T47D (cell line): ENCODE data around the gene CDX1.

Experiments
- DNase-seq, 2 experiments: peaks; one replicate each; pipeline versions ENCODE4 v3.0.0 to v3.0.0-alpha.2; 2011 to 2012; ENCODE audit warnings: low read depth in 1 of 2, low spot score in 1 of 2
- JUND ChIP-seq: IDR thresholded peaks from 2 replicates; pipeline ENCODE4 v1.6.1; 2012; ENCODE audit warnings: low read depth
- in situ Hi-C: cut with HindIII; loops from 2 replicates; pipeline ENCODE4 v1.10.0; 2016; ENCODE audit warnings: low sequenced_read_pairs, low pct_unique_long_range_greater_than_20kb

Gene CDX1

DNA sequence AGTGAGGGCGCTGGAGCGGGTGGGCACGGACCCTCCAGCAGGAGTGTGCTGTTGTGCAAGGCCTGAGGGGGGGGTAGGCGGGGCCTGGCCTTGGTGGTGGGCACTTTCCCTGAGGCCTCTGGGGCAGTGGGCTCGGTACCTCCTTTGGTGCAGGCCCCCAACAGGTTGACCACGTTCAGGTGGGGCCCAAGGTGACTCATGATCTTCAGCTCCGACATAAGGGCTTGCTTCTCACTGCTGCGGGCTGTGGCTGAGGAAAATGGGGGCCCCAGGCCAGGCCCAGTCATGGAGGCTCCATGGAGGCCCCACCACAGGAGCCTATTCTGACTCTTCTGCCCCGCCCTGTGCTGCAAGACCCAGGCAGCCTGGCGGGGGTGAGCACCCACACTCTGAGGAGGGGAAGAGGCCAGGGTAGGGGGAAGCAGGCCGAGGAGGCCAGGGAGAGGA lies 42.4 kb upstream of the CDX1 start:
- no peak for TF ChIP-seq JUND
- no peak for DNase-seq
- in situ Hi-C loops, result no loop called here

DNA sequence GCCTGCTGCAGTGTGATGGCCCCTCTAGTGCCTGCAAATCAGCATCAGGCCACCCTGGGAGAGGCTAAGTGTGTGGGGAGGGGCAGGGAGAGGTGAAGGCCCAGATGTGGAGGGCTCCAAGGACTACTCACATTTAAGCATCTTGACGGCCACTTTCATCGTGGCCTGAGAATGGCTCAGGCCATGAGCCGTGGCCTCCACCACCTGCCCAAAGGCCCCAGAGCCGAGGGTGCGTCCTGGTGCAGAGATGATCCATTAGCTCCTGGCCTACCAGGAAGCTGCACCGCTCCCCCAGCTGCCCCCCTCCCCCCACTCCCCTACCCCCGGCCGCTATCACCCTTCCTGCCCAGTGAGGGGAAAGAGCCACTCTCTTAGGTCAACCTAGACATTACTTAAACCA lies 42.0 kb upstream of the CDX1 start:
- in situ Hi-C loops, result no loop called here
- TF ChIP-seq JUND, result no peak
- DNase-seq, result no peak

DNA sequence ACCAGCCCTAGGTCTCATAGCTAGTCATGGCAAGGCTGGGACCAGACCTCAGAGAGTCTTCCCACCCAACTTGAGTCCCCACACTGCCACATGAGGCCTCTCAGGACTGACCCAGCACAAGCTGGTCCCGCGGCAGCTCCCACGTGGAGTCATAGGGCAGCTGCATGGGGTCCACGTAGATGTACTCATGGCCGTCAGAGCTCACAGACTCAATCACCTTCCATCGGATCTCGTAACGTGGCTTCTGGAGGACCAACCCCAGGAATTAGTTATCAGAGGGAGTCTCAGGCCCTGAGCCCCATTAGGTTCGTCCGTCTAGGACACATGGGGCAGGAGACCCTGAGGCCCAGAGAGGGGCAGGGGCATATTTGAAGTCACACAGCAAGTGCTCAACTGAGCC lies 41.2 kb upstream of the CDX1 start:
- in situ Hi-C loops, result no loop called here
- TF ChIP-seq JUND, result no peak
- DNase-seq, result no peak

DNA sequence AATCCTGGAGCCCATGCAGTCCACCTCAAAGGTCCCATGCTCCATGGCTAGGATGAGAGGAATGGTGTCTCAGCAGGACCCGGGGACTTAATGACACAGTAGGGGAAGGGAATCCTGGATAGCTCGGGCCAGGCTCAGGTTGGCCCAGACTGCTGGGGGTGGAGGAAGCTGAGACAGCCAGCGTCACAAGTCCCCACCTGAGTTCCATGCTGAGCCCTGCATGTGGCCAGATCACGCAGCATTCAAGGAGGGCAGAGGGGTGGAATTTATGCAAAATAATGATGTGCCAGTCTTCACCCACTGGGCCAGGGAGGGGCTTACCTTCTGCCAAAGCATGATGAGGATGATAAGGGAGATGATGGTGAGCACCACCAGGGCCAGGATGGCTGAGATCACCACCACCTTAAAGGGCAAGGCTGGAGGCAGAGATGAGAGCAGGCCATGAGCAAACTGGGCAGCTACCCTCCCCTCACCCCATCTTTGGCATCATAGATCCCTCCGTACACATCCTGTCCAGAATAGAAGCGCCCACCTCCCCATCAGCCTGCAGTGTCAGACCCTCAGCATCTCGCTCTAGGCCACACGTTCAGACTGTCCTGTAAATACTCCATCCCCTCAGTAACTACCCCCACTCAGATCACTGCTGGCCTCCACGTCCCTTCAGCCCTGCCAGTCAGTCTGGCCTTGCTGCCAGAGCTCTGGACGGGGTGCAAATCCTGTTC lies 40.2 kb upstream of the CDX1 start:
- DNase-seq, result no peak
- in situ Hi-C loops, result no loop called here
- no peak for TF ChIP-seq JUND

DNA sequence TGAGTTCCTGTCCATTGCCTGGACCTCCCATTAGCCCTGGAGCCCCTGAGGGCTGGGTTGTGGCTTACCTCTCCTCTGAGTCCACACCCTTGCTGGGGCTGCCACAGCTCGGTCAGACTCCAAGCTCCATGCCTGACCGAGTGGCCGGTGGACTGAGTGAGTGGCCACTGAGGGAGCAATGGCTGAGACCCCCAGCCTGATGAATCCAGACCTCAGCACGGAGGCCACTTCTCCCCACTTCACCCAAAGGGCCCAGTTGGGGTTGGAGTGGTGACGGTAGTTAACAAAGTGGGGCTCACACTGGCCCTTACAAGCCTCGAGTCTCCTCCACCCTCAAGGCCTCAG lies 39.7 kb upstream of the CDX1 start:
- no peak for DNase-seq
- in situ Hi-C loops, result no loop called here
- TF ChIP-seq JUND, result no peak

DNA sequence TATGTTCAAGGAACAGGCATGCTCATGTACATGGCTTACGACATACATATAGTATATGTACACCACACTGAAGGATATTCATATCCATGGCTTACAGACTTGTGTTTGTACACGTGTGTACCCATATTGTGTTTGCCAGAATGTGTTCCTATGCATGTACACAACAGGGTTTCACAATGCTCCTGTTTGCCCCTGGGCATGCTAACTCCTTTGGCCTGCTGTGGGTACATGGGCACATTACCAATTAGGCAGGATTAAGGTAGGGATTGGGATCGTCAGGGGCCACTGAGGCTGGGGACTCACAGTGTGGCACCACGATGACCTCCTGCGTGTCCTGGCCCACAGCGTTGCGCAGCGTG lies 37.1 kb upstream of the CDX1 start:
- TF ChIP-seq JUND, result no peak
- in situ Hi-C loops, result no loop called here
- DNase-seq, result no peak

DNA sequence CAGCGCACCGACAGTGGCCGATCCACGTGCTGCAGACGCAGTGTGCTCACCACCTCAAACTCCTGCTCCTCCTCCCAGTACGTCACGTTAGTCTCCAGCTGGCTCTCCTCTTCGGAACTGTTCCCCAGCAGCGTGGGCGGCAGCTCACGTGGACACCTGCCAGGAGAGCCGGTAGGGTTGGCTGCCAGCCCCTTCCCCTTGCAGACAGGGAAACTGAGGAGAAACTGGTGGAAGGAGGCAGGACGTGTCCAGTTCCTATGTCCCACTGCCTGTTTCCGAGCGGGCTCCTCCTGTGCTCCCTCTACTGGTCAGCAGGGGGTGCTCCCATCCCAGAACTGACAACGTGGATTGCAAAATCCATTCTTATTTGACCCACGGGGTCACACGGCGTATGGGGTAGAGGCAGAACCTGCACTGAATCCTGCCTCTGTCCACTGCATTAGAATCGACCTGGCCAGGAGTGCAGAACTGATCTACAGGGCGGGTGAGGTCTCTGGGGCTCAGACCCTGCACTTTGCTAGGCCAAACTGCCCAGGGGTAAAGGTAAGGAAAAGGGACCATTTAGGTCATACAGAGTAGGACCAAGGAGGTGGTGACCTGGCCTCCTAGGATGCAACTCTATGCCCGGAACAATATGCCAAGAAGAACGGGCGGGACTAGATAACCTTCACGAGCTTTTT lies 36.6 kb upstream of the CDX1 start:
- in situ Hi-C loops, result no loop called here
- peak; percentile 76 to 82 for DNase-seq
- TF ChIP-seq JUND, result no peak

DNA sequence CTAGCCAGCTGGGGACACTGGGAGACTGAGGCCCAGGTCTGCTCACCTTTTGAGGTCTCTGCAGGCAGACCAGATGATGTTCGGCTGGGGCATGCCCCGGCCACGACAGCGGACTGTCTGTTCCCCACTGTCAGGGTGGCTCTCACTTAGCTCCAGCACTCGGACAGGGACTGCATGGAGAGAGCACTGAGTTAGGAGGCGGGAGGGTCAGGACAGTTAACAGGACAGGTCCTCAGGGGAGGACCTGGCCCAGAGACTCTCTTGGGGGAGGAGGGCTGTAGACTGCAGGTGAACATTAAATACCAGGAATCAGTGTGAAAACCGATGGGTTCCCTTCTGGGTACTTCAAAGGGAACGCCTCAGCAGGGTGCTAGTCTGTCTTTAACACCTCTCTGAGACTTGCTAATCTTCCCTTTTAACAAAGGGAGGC lies 36.1 kb upstream of the CDX1 start:
- DNase-seq, result no peak
- no peak for TF ChIP-seq JUND
- in situ Hi-C loops, result no loop called here

DNA sequence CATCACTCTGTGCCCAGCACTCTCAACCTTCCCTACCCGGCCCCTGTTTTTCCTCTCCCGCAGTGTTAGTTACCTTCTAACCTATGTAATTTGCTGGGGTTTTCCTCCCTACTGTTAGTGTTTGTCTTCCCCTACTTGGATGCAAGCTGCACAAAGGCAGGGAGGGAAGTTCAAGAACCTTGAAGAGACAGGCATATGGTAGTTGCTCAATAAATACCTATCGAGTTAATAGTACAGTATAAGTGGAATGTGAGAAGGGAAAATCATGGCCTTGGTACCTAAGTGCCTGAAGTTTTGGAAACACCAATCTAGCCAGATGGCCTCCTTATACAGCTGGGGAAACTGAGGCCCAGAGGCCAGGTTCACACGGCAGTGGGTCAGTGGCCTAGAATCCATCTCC lies 35.1 kb upstream of the CDX1 start:
- in situ Hi-C loops, result no loop called here
- no peak for DNase-seq
- no peak for TF ChIP-seq JUND

DNA sequence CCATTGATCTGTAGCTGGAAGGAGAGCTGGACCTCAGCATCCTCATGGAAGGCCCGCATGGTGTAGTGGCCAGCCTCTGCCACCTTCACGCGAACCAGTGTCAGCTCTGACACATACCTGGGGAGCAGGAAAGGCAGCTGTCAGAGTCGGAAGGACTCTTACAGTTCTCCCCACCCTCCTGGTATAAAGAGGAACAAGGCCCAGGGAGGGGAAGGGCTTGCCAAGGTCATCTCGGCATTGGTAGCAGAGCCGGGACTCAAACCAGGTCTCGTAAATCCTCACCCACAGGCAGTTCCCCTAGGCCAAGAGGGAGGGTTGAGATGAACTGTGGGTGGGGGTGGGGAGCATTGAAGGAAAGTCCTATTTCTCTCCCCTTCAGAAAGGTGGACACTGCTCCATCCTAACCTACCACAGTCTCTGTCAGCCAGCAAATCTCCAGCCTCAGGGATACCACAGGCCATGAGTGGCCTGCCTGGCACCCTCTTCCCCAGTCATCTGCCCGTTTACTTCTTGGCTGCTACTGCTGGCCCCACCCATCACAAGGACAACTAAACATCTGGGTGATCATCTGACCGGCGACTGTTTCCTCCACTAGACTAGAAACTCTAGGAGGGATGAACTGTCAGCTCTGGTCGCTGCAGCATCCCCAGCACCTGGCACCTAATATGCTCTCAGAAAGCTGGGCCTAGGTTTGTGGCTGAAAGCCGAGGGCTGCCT lies 34.4 kb upstream of the CDX1 start:
- DNase-seq, result no peak
- TF ChIP-seq JUND, result no peak
- in situ Hi-C loops, result no loop called here

DNA sequence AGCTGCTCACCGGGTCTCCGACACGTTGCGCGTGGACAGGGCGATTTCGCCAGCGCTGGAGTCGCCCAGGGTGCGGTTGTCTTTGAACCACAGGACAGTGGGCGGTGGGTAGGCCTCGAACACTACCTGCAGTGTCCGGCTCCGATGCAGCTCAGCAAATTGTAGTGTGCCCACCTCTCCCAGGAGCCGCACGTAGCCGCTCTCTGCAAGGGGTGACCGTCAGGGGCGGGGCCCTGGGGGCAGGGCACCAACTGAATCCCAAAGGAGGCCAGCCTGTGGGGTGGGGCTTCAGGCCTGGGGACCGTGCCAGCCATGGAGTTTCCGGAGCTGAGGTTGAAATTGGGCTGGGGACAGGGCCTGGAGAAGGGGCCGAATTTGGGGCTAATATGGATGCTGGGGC lies 33.8 kb upstream of the CDX1 start:
- no peak for TF ChIP-seq JUND
- in situ Hi-C loops, result no loop called here
- no peak for DNase-seq

DNA sequence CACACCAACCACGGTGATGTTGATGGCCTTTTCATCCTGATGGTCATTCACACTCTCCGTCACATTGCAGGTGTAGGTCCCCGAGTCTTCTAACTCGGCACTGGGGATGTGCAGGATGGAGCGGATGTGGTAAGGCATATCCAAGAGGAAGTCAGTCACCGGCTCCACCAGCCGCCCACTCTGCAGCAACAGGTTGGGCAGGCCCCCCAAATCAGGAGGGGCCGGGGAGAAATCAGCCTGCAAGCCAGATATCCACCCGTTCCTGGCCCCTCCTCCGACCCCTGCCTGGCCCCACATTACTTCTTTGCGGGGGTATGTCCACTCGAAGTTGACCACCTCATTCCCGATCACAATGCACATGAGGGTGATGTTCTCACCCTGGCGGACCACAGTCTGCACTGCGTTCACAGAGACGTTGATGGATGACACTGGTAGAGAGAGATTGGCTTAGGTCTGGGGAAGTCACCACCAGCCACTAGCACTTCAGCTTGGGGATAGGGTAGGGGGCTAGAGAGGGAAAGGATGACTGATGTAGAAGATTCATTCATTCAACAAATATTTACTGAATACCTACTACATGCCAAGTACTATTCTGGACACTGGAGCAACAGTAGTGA lies 32.9 kb upstream of the CDX1 start:
- in situ Hi-C loops, result no loop called here
- no peak for DNase-seq
- TF ChIP-seq JUND, result no peak

DNA sequence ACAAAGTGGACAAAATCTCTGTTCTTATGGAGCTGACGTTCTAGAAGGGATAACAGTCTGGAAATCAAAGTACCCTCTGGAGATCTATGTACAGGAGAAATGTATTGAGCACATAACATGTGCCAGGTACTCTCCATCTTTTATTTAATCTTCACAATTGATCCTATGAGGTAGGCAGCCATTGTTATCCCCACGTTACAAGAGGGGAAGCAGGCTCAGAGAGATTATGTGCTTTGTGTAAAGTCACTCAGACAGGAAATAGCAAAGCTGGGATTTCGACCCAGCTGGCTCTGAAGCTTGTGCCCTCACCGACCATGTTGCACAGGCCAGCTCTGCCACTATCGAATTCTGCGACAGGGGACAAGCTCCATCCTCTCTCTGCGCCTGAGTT lies 32.4 kb upstream of the CDX1 start:
- in situ Hi-C loops, result no loop called here
- no peak for TF ChIP-seq JUND
- no peak for DNase-seq
